Psoas muscle (tissue), 8 donors: ENCODE results near the gene CFAP221. TPM values are rescaled to one million over a fixed set of nuclear protein-coding genes. Genes with fewer than 3 reads are reported as not detected.

Experiments
- ATAC-seq, 4 donors: fragments of 200-7000 bp; cut with Tn5 transposase; one replicate each; pipeline ENCODE4 v1.9.1; 2020; ENCODE audit warnings: moderate library complexity in 3 of 4, mild to moderate bottlenecking in 2 of 4
- DNase-seq, 2 donors: peaks; one replicate each; pipeline ENCODE4 v3.0.0-alpha.2; 2020
- H3K27ac ChIP-seq: fragments of 200-600 bp; one replicate; pipeline ENCODE4 v1.8.0; 2022
- H3K27me3 ChIP-seq, 3 donors: fragments of 200-600 bp in 1 of 3; one replicate each; pipeline versions ENCODE4 v1.6.1 to v1.8.0; 2013 to 2022; ENCODE audit warnings: low read length in 2 of 3, mild to moderate bottlenecking in 2 of 3, moderate library complexity in 1 of 3; ENCODE audit not compliant: insufficient read depth in 3 of 3
- H3K36me3 ChIP-seq, 2 donors: fragments of 200-600 bp in 1 of 2; one replicate each; pipeline versions ENCODE4 v1.6.1 to v1.8.0; 2013 to 2022; ENCODE audit warnings: low read depth in 1 of 2, mild to moderate bottlenecking in 1 of 2, moderate library complexity in 1 of 2; ENCODE audit not compliant: insufficient read depth in 1 of 2
- H3K4me1 ChIP-seq: fragments of 200-600 bp; one replicate; pipeline ENCODE4 v1.8.0; 2022
- H3K4me3 ChIP-seq: fragments of 200-600 bp; one replicate; pipeline ENCODE4 v1.8.0; 2022; ENCODE audit warnings: mild to moderate bottlenecking
- H3K9me3 ChIP-seq: fragments of 200-600 bp; one replicate; pipeline ENCODE4 v1.8.0; 2022
- CTCF ChIP-seq: fragments of 200-600 bp; IDR thresholded peaks from one replicate; pipeline ENCODE4 v1.8.0; 2022; ENCODE audit warnings: antibody characterized with exemption
- WGBS, 3 donors: extraction: QIAGEN DNeasy Blood & Tissue Kit; methylation state at CpG; one replicate each; pipeline versions ENCODE4 v1.1.6 to v1.1.7; 2013; 5-methylcytosine and 5-hydroxymethylcytosine counted together
- intact Hi-C, 2 donors: fragments of 100-400 bp; cut with DNase I; formaldehyde crosslinking; loops; one replicate each; pipeline versions ENCODE4 v1.11.0 to v1.14.2; 2022
- polyA plus RNA-seq, 3 donors: library from polyadenylated mRNA; stranded (reverse); fragments of 200-250 nt; gene quantifications; one replicate each; pipeline ENCODE4 v1.2.3, GENCODE V29; 2013
- total RNA-seq, 4 donors: library from RNA; stranded (reverse); fragmentation: NEBNext Ultra II Directional in 2 of 4; extraction: Animal tissue kit (Norgen Biotek cat#: 25700) in 2 of 4; gene quantifications; one replicate each; pipeline versions ENCODE4 v1.2.1 to v1.2.4, GENCODE V29; 2021 to 2023
- donor health status: healthy with polysubstance abuse.
- donor health status: DM: no; HTN: no; CAD: no; lungs with moderate emphysema.
- donor health status: Bipolar disorder and iron deficiency.
- donor health status: healthy.
- donor health status: DM: yes; HTN: yes; CAD: no.
- donor health status: DM: no; HTN: no; CAD: no.
- donor health status: DM: no; HTN: no; CAD: no.
- donor health status: DM: yes; HTN: yes; CAD: no.

CFAP221 gene
- total and polyA plus RNA-seq, 7 donors: 0.36 to 0.88 TPM; not detected in 5

- H3K27ac ChIP-seq: no peak overlapping the region
- no peaks in the 10 kb centered on the region for H3K9me3 ChIP-seq
- WGBS, 3 donors: 73 to 76% (median 74%) methylated on average over 6 of the region's 6 CpGs
- no peak for ATAC-seq
- no peak overlapping the region for H3K4me3 ChIP-seq
- intact Hi-C loops: no loop called here
- H3K36me3 ChIP-seq: no peaks in the 10 kb centered on the region
- H3K4me1 ChIP-seq: peaks cover 5% of the 10 kb centered on the region
- H3K27me3 ChIP-seq: no peaks in the 10 kb centered on the region
- no peak for DNase-seq
- TF ChIP-seq CTCF: no peak
Measured at GRCh38 chr2:119696494-119697030, 152.3 kb downstream of the CFAP221 start.

- peaks cover 5% of the 10 kb centered on the region for H3K4me1 ChIP-seq
- no peak for DNase-seq
- H3K4me3 ChIP-seq: no peak overlapping the region
- ATAC-seq: peak in 1 of 4 donors; percentile 21
- 40 to 57% (median 48%) methylated on average over 8 of the region's 8 CpGs for WGBS, 3 donors
- no peak overlapping the region for H3K27ac ChIP-seq
- H3K36me3 ChIP-seq: no peaks in the 10 kb centered on the region
- no peaks in the 10 kb centered on the region for H3K27me3 ChIP-seq
- TF ChIP-seq CTCF: no peak
- H3K9me3 ChIP-seq: no peaks in the 10 kb centered on the region
- intact Hi-C loops: no loop called here
Measured at GRCh38 chr2:119697290-119698020, 153.2 kb downstream of the CFAP221 start.

GRCh38 chr2:119698246-119698645 is 154.0 kb downstream of the CFAP221 start:
- intact Hi-C loops: no loop called here
- Histone ChIP-seq H3K4me3 (no peak overlapping the region), H3K27me3 (no peaks in the 10 kb centered on the region), H3K9me3 (no peaks in the 10 kb centered on the region), H3K27ac (no peak overlapping the region), H3K36me3 (no peaks in the 10 kb centered on the region), H3K4me1 (peaks cover 5% of the 10 kb centered on the region)
- no peak for DNase-seq
- no peak for ATAC-seq
- TF ChIP-seq CTCF: no peak
- WGBS, 3 donors: 75 to 93% (median 89%) methylated on average over 3 of the region's 3 CpGs

GRCh38 chr2:119699016-119699606 is 154.9 kb downstream of the CFAP221 start:
- Histone ChIP-seq H3K9me3 (no peaks in the 10 kb centered on the region), H3K36me3 (no peaks in the 10 kb centered on the region), H3K4me3 (no peak overlapping the region), H3K27ac (no peak overlapping the region), H3K4me1 (peaks cover 5% of the 10 kb centered on the region), H3K27me3 (no peaks in the 10 kb centered on the region)
- WGBS, 3 donors: 73 to 78% (median 74%) methylated on average over 15 of the region's 15 CpGs
- ATAC-seq (no peak), DNase-seq (no peak)
- TF ChIP-seq CTCF: no peak
- intact Hi-C loops: no loop called here
